HG03139 (cell line): ENCODE measurements around the gene DIP2A.

ENCODE experiments used
- ATAC-seq: cut with Tn5 transposase; IDR thresholded peaks from one replicate; pipeline ENCODE4 v1.9.1; 2021; ENCODE audit not compliant: unreplicated experiment

The DIP2A gene

GRCh38 chr21:46458315-46459023, at the start of gene DIP2A:
TSS of gene DIP2A (plus strand) at chr21:46458891. CDS start at chr21:46459132, 241 bp downstream.
- peak; percentile 93 for ATAC-seq

GRCh38 chr21:46409641-46410406, 48.9 kb upstream of the DIP2A start:
- no peak for ATAC-seq

GRCh38 chr21:46410516-46410915, 48.2 kb upstream of the DIP2A start:
- ATAC-seq = no peak

GRCh38 chr21:46411236-46411635, 47.5 kb upstream of the DIP2A start:
- no peak for ATAC-seq

- no peak for ATAC-seq
These were observed 47.0 kb upstream of the DIP2A start for GRCh38 chr21:46411691-46412090.

- no peak for ATAC-seq
These were observed 45.9 kb upstream of the DIP2A start for GRCh38 chr21:46412521-46413364.

- no peak for ATAC-seq
These were observed 45.4 kb upstream of the DIP2A start for GRCh38 chr21:46413365-46413696.

- no peak for ATAC-seq
These were observed 43.8 kb upstream of the DIP2A start for GRCh38 chr21:46414965-46415275.

GRCh38 chr21:46416551-46416950, 42.1 kb upstream of the DIP2A start:
- ATAC-seq = no peak

- no peak for ATAC-seq
These were observed 40.3 kb upstream of the DIP2A start for GRCh38 chr21:46418265-46418946.

GRCh38 chr21:46420241-46421190, 38.2 kb upstream of the DIP2A start:
- ATAC-seq = no peak

GRCh38 chr21:46421191-46421750, 37.4 kb upstream of the DIP2A start:
- no peak for ATAC-seq

GRCh38 chr21:46421756-46422555, 36.7 kb upstream of the DIP2A start:
- ATAC-seq = no peak

GRCh38 chr21:46422636-46423241, 36.0 kb upstream of the DIP2A start:
- ATAC-seq = no peak

- no peak for ATAC-seq
These were observed 35.1 kb upstream of the DIP2A start for GRCh38 chr21:46423546-46424038.

GRCh38 chr21:46424039-46424591, 34.6 kb upstream of the DIP2A start:
- ATAC-seq = no peak

GRCh38 chr21:46424621-46425020, 34.1 kb upstream of the DIP2A start:
- no peak for ATAC-seq

- ATAC-seq = no peak
These were observed 33.6 kb upstream of the DIP2A start for GRCh38 chr21:46425041-46425440.
